GM12878 (cell line): Measurements from ENCODE around the gene PAX2.

Experiments
- ETV6 ChIP-seq, 2 experiments: fragments of 450-650 bp in 1 of 2; IDR thresholded peaks in 1 of 2; conservative IDR thresholded peaks in 1 of 2; 2 replicates each; pipeline ENCODE4 v1.6.1; 2014; ENCODE audit warnings: antibody characterized with exemption in 1 of 2, borderline replicate concordance in 1 of 2, low read depth in 1 of 2, mild to moderate bottlenecking in 1 of 2, moderate library complexity in 1 of 2
- EZH2 ChIP-seq: IDR thresholded peaks from 2 replicates; pipeline ENCODE4 v1.6.1; 2012; ENCODE audit warnings: low read depth, mild to moderate bottlenecking, control low read depth, inconsistent platforms, low read length, borderline replicate concordance; ENCODE audit not compliant: control insufficient read depth
- NR2C1 ChIP-seq: fragments of 450-650 bp; IDR thresholded peaks from 2 replicates; pipeline ENCODE4 v1.6.1; 2017; ENCODE audit warnings: antibody characterized with exemption, mild to moderate bottlenecking, moderate library complexity
- NR2C2 ChIP-seq: IDR thresholded peaks from 2 replicates; pipeline ENCODE4 v1.6.1; 2011; ENCODE audit warnings: borderline replicate concordance, low read depth; ENCODE audit not compliant: control insufficient read depth, insufficient read length
- POLR2A ChIP-seq: IDR thresholded peaks from 2 replicates; pipeline ENCODE4 v1.6.1; 2011; ENCODE audit warnings: low read depth, mild to moderate bottlenecking, low read length
- POLR2AphosphoS5 ChIP-seq: IDR thresholded peaks from 2 replicates; pipeline ENCODE4 v1.6.1; 2011; ENCODE audit warnings: mild to moderate bottlenecking, low read length, inconsistent platforms
- SIN3A ChIP-seq: IDR thresholded peaks from 2 replicates; pipeline ENCODE4 v1.6.1; 2012; ENCODE audit warnings: low read depth, low read length, improper control_type of control experiment
- TCF3 ChIP-seq: IDR thresholded peaks from 2 replicates; pipeline ENCODE4 v1.6.1; 2012; ENCODE audit warnings: low read depth, mild to moderate bottlenecking, low read length, borderline replicate concordance; ENCODE audit not compliant: insufficient read depth
- ZNF217 ChIP-seq: fragments of 450-650 bp; IDR thresholded peaks from 2 replicates; pipeline ENCODE4 v1.6.1; 2017; ENCODE audit warnings: antibody characterized with exemption, mild to moderate bottlenecking
- TF ChIP-seq, protein P1 (sequence below): fragments of 450-650 bp; formaldehyde crosslinking; IDR thresholded peaks from 2 replicates; pipeline ENCODE4 v1.5.0; 2022; ENCODE audit warnings: mild to moderate bottlenecking, missing genetic modification characterization
- TF ChIP-seq, protein P2 (sequence below), 3 experiments: IDR thresholded peaks in 2 of 3; conservative IDR thresholded peaks in 1 of 3; 2 replicates each; pipeline ENCODE4 v1.5.1; 2011; ENCODE audit warnings: low read depth in 3 of 3, low read length in 3 of 3, mild to moderate bottlenecking in 3 of 3, control low read depth in 2 of 3, moderate library complexity in 2 of 3, inconsistent platforms in 1 of 3, mixed read lengths in 1 of 3; ENCODE audit not compliant: control insufficient read depth in 2 of 3, insufficient read depth in 1 of 3; ENCODE audit errors: extremely low read depth in 1 of 3
- TF ChIP-seq, protein P3 (sequence below): IDR thresholded peaks from 2 replicates; pipeline ENCODE4 v1.6.1; 2012; ENCODE audit warnings: low read depth, low read length, improper control_type of control experiment
- TF ChIP-seq, protein P4 (sequence below): IDR thresholded peaks from 2 replicates; pipeline ENCODE4 v1.6.1; 2011; ENCODE audit warnings: mild to moderate bottlenecking, low read depth, low read length, moderate library complexity; ENCODE audit not compliant: insufficient replicate concordance

DNA sequence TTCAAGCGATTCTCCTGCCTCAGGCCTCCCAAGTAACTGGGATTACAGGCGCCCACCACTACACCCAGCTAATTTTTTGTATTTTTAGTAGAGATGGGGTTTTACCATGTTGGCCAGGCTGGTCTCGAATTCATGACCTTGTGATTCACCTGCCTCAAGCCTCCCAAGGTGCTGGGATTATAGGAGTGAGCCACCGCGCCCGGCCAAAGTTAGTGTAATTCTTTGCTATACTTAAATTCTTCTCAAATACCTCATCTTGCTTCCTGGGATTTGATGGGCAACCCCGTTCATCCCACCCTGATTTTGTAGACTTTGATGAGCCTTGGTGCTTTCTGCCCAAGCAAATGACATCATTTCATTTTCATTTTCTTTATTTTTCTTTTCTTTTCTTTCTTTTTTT is 54.5 kb downstream of the PAX2 start:
- TF ChIP-seq EZH2 (no peak), NR2C1 (no peak), POLR2AphosphoS5 (no peak), POLR2A (no peak), NR2C2 (no peak), SIN3A (no peak), ZNF217 (no peak), TCF3 (no peak), ETV6 (conservative IDR thresholded peaks at IDR 0.05 in 1 of 2, IDR thresholded peaks at IDR 0.05 in 1 of 2; ENCODE audit: borderline replicate concordance in 1 of 2, low read depth in 1 of 2) (no peak)
- TF ChIP-seq, protein P1, sequence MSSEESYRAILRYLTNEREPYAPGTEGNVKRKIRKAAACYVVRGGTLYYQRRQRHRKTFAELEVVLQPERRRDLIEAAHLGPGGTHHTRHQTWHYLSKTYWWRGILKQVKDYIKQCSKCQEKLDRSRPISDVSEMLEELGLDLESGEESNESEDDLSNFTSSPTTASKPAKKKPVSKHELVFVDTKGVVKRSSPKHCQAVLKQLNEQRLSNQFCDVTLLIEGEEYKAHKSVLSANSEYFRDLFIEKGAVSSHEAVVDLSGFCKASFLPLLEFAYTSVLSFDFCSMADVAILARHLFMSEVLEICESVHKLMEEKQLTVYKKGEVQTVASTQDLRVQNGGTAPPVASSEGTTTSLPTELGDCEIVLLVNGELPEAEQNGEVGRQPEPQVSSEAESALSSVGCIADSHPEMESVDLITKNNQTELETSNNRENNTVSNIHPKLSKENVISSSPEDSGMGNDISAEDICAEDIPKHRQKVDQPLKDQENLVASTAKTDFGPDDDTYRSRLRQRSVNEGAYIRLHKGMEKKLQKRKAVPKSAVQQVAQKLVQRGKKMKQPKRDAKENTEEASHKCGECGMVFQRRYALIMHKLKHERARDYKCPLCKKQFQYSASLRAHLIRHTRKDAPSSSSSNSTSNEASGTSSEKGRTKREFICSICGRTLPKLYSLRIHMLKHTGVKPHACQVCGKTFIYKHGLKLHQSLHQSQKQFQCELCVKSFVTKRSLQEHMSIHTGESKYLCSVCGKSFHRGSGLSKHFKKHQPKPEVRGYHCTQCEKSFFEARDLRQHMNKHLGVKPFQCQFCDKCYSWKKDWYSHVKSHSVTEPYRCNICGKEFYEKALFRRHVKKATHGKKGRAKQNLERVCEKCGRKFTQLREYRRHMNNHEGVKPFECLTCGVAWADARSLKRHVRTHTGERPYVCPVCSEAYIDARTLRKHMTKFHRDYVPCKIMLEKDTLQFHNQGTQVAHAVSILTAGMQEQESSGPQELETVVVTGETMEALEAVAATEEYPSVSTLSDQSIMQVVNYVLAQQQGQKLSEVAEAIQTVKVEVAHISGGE (CRISPR knock-in tag) = no peak
- TF ChIP-seq, protein P2, sequence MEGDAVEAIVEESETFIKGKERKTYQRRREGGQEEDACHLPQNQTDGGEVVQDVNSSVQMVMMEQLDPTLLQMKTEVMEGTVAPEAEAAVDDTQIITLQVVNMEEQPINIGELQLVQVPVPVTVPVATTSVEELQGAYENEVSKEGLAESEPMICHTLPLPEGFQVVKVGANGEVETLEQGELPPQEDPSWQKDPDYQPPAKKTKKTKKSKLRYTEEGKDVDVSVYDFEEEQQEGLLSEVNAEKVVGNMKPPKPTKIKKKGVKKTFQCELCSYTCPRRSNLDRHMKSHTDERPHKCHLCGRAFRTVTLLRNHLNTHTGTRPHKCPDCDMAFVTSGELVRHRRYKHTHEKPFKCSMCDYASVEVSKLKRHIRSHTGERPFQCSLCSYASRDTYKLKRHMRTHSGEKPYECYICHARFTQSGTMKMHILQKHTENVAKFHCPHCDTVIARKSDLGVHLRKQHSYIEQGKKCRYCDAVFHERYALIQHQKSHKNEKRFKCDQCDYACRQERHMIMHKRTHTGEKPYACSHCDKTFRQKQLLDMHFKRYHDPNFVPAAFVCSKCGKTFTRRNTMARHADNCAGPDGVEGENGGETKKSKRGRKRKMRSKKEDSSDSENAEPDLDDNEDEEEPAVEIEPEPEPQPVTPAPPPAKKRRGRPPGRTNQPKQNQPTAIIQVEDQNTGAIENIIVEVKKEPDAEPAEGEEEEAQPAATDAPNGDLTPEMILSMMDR (IDR thresholded peaks at IDR 0.05 in 2 of 3, conservative IDR thresholded peaks at IDR 0.05 in 1 of 3; ENCODE audit: control insufficient read depth in 2 of 3, extremely low read depth in 1 of 3, insufficient read depth in 1 of 3, low read depth in 3 of 3, low read length in 3 of 3) = no peak
- TF ChIP-seq, protein P3, sequence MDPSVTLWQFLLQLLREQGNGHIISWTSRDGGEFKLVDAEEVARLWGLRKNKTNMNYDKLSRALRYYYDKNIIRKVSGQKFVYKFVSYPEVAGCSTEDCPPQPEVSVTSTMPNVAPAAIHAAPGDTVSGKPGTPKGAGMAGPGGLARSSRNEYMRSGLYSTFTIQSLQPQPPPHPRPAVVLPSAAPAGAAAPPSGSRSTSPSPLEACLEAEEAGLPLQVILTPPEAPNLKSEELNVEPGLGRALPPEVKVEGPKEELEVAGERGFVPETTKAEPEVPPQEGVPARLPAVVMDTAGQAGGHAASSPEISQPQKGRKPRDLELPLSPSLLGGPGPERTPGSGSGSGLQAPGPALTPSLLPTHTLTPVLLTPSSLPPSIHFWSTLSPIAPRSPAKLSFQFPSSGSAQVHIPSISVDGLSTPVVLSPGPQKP = no peak
- TF ChIP-seq, protein P4, sequence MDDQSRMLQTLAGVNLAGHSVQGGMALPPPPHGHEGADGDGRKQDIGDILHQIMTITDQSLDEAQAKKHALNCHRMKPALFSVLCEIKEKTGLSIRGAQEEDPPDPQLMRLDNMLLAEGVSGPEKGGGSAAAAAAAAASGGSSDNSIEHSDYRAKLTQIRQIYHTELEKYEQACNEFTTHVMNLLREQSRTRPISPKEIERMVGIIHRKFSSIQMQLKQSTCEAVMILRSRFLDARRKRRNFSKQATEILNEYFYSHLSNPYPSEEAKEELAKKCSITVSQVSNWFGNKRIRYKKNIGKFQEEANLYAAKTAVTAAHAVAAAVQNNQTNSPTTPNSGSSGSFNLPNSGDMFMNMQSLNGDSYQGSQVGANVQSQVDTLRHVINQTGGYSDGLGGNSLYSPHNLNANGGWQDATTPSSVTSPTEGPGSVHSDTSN = no peak
